HG03139 (cell line): ENCODE data around the gene RNF19B.

Experiments used
- ATAC-seq: cut with Tn5 transposase; IDR thresholded peaks from one replicate; pipeline ENCODE4 v1.9.1; 2021; ENCODE audit not compliant: unreplicated experiment

RNF19B gene

DNA sequence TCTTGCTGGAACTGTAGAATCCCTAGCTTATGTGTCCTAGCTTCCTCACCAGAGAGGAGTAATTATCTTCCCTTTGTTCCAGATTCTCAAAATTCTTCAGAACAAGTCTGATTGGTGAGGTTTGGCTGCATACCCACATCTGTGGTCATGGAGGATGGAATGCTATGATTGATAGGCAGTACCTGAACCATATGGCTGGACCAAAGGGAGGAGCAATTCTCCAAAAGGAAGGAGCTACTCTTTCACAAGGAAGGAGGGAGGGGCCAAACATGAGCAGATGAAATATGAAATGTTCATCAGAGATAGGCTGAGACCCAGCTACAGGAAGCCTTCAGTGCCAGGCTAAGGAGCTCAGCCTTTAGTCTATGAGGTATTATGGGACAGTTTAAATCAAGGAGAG, 5.0 kb upstream of the RNF19B start:
- ATAC-seq: no peak

DNA sequence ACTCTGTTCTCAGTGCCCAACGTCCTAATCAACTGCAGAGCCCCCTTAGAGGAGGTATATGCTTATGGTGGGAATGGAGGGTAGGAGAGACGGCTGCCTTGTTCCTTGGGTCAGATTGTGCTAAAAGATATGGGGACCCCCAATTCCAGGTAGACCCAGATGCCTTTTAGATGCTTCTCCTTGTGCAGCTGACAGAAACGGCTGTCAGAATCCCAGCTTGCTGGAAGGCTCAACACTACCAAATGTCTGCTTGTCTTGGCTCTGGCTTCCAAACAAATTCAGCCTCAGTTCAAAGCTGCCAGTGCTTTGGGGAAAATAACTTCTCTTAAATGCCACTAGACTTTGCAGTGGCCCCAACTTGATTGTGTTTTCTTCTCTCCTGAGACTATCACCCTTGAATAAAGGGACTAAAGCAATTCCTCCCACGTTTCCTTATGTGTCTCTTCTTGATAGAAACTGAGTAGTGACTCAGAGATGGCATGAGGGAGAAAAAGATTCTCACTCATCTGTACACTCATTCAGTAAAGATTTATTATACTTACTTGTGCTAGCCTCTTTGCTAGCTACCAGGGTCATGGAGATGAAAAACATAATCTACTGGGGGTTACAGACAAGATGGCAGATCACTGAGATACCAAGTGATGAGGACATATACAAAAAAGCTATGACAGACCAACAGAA, 3.4 kb upstream of the RNF19B start:
- ATAC-seq: no peak

DNA sequence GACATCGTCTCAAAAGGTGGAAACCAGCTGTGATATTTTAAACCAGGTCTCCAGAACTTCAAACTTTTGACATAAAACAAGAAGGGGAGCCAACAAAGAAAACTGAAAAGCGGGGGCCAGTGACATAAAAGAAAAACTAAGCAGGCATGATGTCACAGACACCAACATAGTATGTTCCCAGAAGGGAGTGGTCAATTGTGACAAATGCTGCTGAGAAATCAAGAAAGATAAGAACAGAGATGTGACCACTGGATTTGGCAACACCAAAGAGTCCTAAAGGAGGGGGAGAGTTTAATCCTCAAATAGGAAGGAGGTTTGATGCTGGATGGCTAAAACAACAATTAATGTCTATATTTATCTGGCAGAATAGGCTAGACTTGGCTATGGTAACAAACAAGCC, 2.3 kb upstream of the RNF19B start:
- ATAC-seq: no peak

DNA sequence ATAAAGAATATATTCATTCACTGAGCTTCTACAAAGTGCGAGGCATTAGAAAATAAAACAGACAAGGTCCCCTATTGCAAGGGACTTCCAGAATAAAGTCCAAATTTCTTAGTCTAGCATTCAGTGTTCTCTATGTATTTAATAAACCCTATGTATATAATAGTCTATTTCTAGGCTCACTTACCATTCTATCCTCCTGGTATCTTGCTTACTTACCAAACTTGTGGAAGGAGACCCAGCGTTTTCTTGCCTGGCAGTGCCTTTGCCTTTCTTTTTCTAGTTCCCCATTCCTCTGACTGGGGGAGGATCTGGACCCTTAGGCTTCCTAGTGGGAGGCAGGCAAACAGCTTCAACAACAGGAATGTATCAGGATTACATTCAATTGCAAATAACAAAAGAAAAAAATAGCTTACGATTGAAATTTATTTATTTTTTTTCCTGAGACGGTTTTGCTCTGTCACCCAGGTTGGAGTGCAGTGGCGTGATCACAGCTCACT, 690 bp upstream of the RNF19B start:
- ATAC-seq: no peak

DNA sequence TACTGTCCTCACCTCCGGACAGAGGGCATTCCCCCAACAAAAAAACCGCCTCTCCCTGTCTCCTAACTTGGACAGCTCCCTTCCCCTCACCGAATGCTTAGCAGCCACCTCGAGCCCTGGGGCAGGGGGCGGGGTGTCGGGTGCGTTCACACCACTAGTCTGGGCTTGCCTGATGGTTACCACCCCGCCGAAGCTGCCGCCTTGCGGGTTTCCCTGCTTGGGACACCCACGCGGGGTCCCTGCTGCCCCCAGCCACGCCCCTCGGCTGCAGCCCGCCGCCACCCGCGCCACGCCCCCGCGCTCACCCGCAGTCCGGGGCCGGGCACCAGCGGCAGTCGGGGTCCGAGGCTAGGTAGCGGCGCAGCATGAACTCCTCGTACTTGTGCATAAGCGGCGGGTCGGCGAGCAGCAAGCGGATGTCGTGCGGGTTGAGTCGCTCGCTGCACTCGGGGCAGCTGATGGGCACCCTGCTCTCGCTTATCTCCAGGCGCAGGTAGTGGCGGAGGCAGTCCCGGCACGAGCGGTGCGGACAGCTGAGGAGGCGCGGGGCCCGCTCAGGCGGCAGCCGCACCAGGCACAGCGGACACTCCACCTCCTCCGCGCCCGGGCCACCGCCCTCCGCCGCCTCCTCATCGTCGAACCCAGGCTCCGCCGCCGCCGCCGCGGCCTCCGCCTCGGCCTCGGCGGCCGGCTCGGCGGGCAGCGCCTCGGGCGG, 706 bp downstream of the RNF19B start:
- ATAC-seq: peak; percentile 22

DNA sequence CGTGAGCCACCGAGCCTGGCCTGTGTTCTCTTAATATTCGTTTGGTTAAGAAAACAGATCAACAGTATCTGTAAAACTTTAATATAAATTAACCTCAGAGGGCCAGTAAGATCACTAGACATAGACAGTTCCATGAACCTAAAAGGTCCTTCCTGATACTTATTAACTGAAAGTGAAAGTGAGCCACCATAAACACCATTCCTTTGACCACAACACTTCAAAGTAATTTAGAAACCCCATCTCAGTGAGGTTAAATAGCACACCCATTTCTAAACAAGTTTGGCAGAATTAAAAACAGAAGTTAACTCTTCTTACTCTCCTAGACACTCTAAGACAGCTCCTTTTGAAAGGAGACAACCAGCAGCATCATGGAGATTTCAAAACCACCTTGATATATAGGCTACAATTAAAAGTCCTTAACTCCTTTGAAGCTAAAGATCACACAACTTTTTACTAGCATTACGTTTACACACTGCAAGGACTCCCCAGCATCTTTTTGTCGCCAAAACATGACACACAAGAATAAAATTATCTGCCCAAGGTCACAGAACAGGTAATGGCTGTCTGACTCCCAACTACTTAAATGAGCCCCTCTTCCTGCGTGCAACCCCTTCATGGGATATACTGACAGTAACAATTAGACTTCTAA, 2.2 kb downstream of the RNF19B start:
- ATAC-seq: no peak

DNA sequence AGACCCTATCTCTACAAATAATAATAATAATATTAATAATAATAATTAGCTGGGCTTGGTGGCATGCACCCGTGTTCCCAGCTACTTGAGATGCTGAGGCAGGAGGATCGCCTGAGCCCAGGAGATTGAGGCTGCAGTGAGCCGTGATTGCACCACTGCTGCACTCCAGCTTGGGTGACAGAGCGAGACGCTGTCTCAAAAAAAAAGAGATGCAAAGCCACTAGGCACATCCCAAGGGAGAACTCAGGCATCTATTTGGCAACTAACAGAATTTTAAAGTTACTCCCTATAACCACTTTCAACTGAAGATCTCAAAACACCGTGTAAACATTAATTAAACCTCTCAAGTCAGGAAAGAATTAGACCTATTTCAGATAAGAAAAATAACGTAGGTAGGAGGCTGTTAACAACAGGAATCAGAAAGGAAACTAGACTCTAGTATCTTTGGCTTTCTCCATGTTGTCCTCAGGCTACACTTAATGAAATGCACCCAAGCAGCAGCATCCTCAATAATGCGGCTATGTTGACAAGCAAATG, 3.7 kb downstream of the RNF19B start:
- no peak for ATAC-seq

DNA sequence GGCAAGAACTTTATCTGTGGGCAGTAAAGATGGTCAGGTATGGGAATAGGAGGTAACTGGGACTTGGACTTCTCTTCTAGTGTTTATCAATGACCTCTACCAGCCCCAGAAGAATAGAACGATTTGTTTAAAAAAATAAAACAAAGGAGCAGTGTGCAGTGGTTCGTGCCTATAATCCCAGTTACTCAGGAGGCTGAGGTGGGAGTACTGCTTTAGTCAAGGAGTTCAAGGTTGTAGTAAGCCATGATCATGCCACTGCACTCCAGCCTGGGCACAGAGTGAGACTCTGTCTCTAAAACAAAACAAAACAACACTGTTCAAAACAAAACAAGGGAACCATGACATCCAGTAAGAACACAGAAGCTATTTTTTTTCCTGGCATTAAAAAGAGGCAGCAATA, 4.3 kb downstream of the RNF19B start:
- ATAC-seq: no peak

DNA sequence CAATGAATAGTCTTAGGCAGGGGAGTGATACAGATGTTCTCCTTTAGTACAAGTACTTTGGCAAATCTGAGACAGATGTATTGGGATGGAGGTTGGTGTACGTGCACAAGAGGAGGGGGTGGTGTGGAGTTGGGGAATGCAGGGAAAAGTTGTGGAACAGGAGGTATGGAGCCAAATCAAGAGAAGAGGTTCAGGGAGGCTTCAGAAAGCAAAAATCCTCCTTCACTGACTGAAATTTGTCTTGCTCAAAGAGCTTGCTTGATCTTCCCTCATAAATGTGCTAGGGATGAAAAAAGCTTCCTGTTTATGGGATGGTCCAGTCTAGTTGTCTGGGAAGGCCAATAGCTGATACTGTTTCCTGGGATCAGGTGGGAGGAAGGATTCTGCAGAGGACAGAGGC, 5.8 kb downstream of the RNF19B start:
- no peak for ATAC-seq

DNA sequence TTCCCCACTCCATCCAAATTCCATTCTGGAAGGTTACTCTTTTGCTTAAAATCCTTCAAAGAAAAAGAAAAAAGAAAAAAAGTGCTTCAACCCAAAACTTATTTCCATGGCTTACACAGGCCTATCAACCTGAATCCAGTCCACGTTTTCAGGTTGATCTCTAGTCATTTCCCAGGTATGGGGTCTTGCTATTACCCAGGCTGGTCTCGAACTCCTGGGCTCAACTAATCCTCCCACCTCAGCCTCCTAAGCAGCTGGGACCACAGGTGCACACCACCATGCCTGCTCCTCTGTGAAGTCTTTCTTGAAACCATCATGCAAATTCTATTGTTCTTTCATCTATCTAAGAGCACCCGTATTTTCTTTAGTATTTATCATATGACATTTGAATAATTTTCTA, 7.6 kb downstream of the RNF19B start:
- ATAC-seq: no peak

DNA sequence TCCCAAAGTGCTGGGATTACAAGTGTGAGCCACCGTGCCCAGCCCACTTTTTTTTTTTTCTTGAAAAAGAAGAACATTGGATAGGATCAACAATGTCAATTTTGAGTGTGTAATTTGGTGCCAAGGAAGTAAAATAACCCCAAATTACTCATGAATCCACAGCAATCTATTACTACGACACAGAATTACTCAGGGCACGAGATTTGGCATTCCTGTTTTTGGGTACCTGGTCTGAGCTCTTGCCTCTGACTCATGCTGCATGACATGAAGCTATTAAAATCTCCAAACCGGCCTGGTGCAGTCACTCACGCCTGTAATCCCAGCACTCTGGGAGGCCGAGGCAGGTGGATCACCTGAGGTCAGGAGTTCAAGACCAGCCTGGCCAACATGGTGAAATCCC, 10.4 kb downstream of the RNF19B start:
- ATAC-seq: no peak

DNA sequence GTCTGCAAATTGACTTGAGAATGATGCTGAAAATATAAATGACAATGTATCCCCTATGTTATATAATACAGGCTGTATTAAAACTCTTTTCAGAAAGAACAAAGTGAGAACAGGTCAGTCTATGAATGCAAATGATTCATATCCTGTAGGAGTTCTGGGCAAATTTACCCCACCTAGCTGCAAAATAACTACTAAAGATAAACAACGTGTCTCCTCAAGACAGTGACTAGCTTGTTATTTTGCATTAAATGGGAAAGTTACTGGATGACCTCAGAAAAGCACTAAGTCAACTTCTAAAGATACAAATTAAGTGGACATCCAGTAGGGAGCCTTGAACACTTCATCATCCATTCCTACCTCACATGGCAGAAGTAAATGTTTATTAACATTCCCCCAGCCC, 11.1 kb downstream of the RNF19B start:
- no peak for ATAC-seq

DNA sequence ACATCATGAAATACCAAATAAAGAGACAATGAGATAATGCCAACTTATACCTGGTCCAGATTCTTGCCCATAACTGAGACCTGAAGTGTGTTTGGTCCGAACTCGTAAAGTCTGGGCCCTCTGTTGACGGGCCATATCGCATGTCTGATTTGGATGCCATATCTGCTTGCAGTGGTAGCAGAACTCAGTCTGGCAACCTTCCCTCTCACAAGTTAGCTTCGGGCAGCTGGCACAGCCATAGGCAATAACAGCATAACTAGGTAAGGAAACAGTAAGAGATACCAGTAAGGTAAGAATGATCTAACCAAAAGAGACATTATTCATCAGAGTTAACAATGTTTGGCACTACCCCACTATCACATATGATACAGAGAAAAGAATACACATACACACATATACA, 15.1 kb downstream of the RNF19B start:
- no peak for ATAC-seq

DNA sequence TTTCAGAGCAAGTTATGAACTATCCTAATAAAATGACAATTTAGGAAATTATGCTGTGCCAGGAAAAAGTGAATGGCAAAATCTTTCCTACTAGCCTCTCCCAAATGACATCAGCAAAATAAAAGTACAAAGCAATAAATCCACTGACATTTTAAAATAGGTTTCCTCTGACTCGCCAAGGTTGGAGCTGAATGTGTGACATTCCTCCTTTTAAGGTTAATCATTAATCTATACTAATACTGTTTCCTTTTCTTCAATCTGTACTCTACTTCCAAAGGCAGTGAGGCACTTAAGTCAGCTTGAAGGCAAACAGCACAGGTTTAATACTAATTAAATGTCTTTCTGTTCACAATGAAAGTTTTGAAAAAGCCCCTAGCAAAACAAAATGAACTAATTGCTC, 15.7 kb downstream of the RNF19B start:
- no peak for ATAC-seq

DNA sequence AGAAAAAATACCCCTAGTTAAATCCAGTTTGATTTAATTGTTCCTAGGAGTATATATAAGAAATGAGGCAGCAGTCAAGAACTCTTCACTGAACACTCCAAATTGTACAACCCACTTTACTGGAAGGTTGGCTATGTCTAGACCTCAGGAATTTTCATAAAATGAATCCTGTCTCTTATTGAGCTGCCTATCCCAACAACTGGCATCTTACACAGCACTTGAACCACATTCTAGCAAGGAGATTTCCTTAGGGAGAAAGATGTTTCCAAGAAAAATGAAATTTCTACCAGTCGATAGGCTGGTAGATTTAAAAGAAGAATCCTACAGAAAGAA, 16.3 kb downstream of the RNF19B start:
- ATAC-seq: no peak

DNA sequence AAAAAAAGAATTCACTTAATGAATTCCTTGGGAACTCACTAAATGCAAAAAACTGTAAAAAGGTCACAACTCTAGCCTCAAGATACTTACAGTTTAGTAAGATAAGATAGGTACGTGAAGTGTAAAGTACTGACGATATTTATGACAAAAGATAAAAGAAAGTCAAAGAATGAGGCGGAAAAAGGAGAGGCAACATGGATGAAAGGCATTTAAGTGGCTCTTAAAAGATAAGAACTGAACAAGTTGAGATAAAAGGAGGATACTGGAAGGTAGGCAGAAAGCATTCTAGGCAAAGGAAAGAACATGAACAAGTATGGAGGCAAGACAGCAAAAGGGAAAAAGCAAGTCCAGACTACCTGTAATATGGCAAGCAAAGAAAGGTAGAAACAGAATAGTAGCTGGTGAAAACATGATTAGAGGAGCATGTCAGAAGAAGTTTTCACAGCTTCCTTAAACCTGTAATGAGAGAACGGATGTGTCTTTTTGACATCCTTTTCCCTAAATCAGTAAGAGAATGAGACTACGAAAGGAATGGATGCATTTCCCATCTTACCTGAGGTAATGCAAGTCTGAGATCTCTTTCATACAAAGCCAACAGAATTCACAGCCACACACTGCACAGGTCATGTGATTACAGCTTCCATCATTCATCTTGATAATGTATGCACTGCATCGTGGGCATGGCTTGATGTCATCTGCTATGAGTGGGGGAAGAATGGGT, 16.8 kb downstream of the RNF19B start:
- no peak for ATAC-seq

DNA sequence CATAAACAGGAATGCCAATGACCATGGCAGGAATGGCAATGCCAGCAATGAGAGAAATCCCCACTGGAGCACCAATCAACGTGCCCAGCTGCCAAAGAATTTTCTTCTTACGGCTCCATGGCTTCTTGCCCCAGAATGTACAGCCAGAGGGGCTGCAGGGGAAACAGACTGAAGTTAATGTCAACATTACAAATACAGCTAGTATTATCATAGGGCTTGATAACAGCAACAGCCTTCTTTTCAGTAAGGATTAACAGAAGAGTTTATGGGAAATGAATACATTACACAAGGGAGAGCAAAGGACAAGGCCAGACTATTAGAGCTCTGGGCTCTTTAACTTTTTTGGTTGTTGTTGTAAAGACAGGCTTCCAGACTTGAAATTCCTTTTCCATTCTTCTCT, 18.2 kb downstream of the RNF19B start:
- no peak for ATAC-seq

DNA sequence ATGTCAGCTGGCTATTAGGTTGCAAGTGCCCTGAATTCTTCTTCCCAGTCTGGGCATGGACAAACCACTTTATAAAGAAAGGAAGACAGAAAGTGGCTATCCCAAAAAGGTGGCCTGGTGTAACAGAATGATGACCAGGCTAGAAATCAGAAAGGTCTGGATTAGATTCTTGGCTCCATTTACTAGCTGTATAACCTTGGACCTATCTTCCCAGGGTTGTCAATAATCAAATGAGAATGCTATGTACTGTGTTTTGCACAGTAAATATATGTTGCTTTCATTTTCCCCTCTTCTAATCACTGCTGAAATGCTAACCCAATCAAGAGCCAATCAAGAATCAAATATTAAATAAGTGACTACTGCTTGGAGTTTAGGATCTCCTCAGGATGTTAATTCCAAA, 20.4 kb downstream of the RNF19B start:
- ATAC-seq: no peak

DNA sequence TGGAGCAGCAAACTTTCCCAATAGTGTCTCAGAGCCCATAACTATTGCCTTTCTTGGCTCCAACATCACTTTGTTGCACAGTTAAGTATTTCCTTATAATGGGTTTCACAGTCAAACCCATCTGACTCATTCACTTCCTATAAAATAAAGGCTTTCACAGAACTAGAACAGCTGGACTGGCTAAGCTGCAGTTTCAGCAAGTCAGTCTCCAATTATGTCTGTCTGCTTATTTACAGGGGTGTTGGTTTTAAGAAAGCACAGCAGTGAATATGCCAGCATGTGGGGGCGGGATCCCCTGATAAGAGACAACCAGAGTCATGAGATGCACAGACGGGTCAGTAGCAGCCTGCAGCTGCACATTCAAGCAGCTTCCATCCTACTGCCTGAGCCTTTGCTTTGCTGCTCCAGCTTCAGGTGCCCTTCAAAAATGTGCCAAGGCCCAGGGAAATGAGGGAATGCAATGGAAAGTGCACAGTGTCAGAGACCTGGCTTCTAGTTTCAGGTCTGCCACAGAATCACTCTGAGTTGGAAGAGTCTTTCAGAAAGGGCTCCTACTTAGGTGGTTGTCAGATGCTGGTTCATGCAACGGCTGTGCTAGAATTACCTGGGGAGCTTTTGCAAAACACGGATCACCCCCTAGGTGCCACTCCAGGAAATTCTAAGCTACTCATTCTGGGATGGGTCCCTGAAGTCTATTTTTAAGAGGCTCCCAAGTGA, 24.8 kb downstream of the RNF19B start:
- ATAC-seq: no peak

DNA sequence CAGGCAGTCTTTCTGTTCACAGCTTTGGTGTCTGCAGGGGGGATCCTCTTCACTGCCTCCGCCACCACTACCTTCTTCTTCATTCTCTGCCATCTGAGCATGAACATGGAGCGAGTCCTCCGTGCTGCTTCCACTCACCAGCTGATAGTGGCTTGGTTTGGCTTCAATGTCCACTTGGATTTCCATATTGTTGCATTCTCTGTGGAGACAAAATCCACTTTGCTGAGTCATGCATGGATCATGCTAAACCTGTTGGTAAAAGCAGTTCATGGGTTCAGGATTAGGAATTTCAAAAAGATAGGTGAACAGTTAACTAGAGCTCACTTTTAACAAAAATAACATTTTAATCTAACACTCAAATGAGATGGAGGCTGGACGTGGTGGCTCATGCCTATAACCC, 27.5 kb downstream of the RNF19B start:
- no peak for ATAC-seq

DNA sequence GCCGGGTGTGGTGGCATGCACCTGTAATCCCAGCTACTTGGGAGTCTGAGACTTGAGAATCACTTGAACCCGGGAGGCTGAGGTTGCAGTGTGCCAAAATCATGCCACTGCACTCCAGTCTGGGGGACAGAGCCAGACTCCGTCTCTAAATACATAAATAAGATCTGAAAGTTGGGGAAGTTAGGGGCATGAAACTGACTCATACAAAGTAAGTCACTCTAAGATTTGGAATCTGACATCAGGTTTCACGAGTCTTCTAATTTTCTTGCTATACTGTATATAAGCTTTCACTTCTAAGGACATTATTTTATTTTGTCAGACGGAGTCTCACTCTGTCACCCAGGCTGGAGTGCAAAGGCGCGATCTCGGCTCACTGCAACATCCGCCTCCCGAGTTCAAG, 30.1 kb downstream of the RNF19B start:
- ATAC-seq: no peak
